ELF-1 (cell line): Measurements from ENCODE around the gene TLX1.
A peak's percentile ranks its signal among the peaks of the same experiment; 100 is the strongest.

Experiments
- DNase-seq: peaks from one replicate; pipeline ENCODE4 v3.0.0-alpha.2; 2016; ENCODE audit warnings: low read depth, low spot score

TLX1 gene

GRCh38 chr10:101130984-101131961, at the start of gene TLX1:
Gene TLX1 (plus strand): TSS chr10:101131300. CDS start chr10:101131542, 242 bp downstream.
- DNase-seq: peak; percentile 74

- DNase-seq: no peak
These were observed 45.3 kb upstream of the TLX1 start for GRCh38 chr10:101085846-101086245.

GRCh38 chr10:101087376-101087775, 43.7 kb upstream of the TLX1 start:
- no peak for DNase-seq

- no peak for DNase-seq
These were observed 43.1 kb upstream of the TLX1 start for GRCh38 chr10:101087965-101088364.

GRCh38 chr10:101089520-101090299, 41.4 kb upstream of the TLX1 start:
- DNase-seq: no peak

- no peak for DNase-seq
These were observed 40.5 kb upstream of the TLX1 start for GRCh38 chr10:101090597-101090996.

GRCh38 chr10:101091546-101092290, 39.4 kb upstream of the TLX1 start:
- DNase-seq: no peak

- DNase-seq: peak; percentile 36
These were observed 38.2 kb upstream of the TLX1 start for GRCh38 chr10:101092881-101093354.

- DNase-seq: no peak
These were observed 36.8 kb upstream of the TLX1 start for GRCh38 chr10:101094121-101094879.

- no peak for DNase-seq
These were observed 36.1 kb upstream of the TLX1 start for GRCh38 chr10:101095004-101095403.

GRCh38 chr10:101095550-101096213, 35.4 kb upstream of the TLX1 start:
- peak; percentile 99 for DNase-seq

- DNase-seq: no peak
These were observed 34.7 kb upstream of the TLX1 start for GRCh38 chr10:101096378-101096777.

GRCh38 chr10:101097881-101098280, 33.2 kb upstream of the TLX1 start:
- DNase-seq: peak; percentile 33

GRCh38 chr10:101099901-101100300, 31.2 kb upstream of the TLX1 start:
- DNase-seq: no peak

GRCh38 chr10:101101372-101101881, 29.7 kb upstream of the TLX1 start:
- DNase-seq: no peak

GRCh38 chr10:101103430-101103829, 27.7 kb upstream of the TLX1 start:
- DNase-seq: no peak

GRCh38 chr10:101106351-101106750, 24.7 kb upstream of the TLX1 start:
- no peak for DNase-seq

GRCh38 chr10:101107771-101108170, 23.3 kb upstream of the TLX1 start:
- no peak for DNase-seq

GRCh38 chr10:101110856-101111523, 20.1 kb upstream of the TLX1 start:
- no peak for DNase-seq

- no peak for DNase-seq
These were observed 19.6 kb upstream of the TLX1 start for GRCh38 chr10:101111547-101111946.
